Nephron progenitor cell (in vitro differentiated cells): ENCODE data around the gene FAM120B.

Source experiments
- DNase-seq: peaks from one replicate; pipeline ENCODE4 v3.0.0; 2021
- H3K27ac Mint-ChIP-seq: 2 replicates; pipeline ENCODE4 v1.8.0; 2021; ENCODE audit warnings: mild to moderate bottlenecking, moderate library complexity, mixed read lengths
- H3K27me3 Mint-ChIP-seq: 2 replicates; pipeline ENCODE4 v1.8.0; 2021; ENCODE audit warnings: mild to moderate bottlenecking, low read depth, mixed read lengths; ENCODE audit not compliant: poor library complexity
- H3K36me3 Mint-ChIP-seq: 2 replicates; pipeline ENCODE4 v1.8.0; 2021; ENCODE audit warnings: low read depth, mixed read lengths
- H3K4me1 Mint-ChIP-seq: 2 replicates; pipeline ENCODE4 v1.8.0; 2021; ENCODE audit warnings: mixed read lengths
- H3K4me3 Mint-ChIP-seq: 2 replicates; pipeline ENCODE4 v1.8.0; 2021; ENCODE audit warnings: mild to moderate bottlenecking, moderate library complexity, mixed read lengths
- H3K9me3 Mint-ChIP-seq: 2 replicates; pipeline ENCODE4 v1.8.0; 2021; ENCODE audit warnings: mild to moderate bottlenecking, moderate library complexity, mixed read lengths
- CTCF ChIP-seq: fragments of 200-600 bp; sonication (generic); IDR thresholded peaks from 2 replicates; pipeline ENCODE4 v1.5.0; 2021; ENCODE audit warnings: antibody characterized with exemption

FAM120B gene

DNA sequence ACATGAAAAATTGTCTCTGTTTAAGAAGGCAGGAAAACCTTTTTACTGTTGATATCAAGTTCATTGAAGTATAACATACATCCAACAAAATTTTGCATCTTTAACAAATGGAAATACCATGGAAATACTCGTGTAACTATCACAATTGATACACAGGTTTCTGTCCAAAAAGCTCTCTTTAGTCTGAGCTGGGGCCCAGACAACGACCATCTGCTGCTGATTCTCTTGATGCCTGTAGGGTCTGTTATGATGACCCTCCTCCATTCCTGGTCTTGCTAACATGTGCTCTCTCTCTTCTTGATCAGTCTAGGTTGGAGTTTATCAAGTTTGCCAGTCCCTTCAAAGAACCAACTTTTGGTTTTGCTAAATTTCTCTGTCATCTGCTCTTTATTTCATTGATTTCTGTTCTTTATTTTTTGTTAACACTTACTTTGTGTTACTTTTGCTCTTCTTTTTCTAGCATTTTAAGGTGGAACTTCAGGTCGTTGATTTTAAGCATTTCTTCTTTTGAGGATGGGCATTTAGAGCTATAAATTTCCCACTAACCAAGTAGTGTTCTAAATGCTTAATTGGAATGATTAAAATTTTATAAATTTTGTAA lies 129.8 kb downstream of the FAM120B start:
- no peak overlapping the region for H3K27ac Mint-ChIP-seq
- H3K9me3 Mint-ChIP-seq: peaks cover 25% of the 10 kb centered on the region
- no peaks in the 10 kb centered on the region for H3K27me3 Mint-ChIP-seq
- H3K4me1 Mint-ChIP-seq: peaks cover 87% of the 10 kb centered on the region
- peak overlapping the region; percentile 2 for H3K4me3 Mint-ChIP-seq
- H3K36me3 Mint-ChIP-seq: peaks cover 8% of the 10 kb centered on the region
- no peak for TF ChIP-seq CTCF
- DNase-seq: no peak

- Mint-ChIP-seq H3K9me3 (peaks cover 25% of the 10 kb centered on the region), H3K27me3 (peaks cover 6% of the 10 kb centered on the region), H3K36me3 (peaks cover 8% of the 10 kb centered on the region), H3K4me3 (peak overlapping the region; percentile 65), H3K27ac (peak overlapping the region; percentile 98), H3K4me1 (peaks cover 94% of the 10 kb centered on the region)
- TF ChIP-seq CTCF: no peak
- no peak for DNase-seq
Observed at GRCh38 chr6:170437719-170438401, 131.3 kb downstream of the FAM120B start.

- Mint-ChIP-seq H3K4me3 (peak overlapping the region; percentile 65), H3K4me1 (peaks cover 94% of the 10 kb centered on the region), H3K27ac (peak overlapping the region; percentile 98), H3K27me3 (peaks cover 6% of the 10 kb centered on the region), H3K36me3 (peaks cover 8% of the 10 kb centered on the region), H3K9me3 (peaks cover 25% of the 10 kb centered on the region)
- peak; percentile 89 for DNase-seq
- TF ChIP-seq CTCF: no peak
Observed at GRCh38 chr6:170438402-170438753, 131.8 kb downstream of the FAM120B start.

DNA sequence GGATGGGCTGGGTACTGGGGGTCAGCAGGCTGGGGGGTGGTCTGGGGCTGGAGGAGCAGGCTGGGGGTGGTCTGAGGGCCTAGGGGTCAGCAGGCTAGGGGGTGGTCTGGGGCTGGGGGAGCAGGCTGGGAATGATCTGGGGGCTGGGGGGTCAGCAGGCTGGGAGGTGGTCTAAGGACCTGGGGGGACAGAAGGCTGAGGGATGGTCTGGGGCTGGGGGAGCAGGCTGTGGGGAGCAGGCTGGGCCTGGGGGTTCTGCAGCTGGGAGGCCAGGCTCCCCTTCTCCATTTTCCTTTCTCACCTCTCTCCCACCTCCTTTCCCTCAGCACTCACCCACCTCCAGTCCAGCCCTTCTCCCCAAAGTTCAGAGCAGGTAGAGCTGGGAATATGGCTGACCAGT lies 132.3 kb downstream of the FAM120B start:
- Mint-ChIP-seq H3K4me3 (no peak overlapping the region), H3K36me3 (peaks cover 8% of the 10 kb centered on the region), H3K4me1 (peaks cover 92% of the 10 kb centered on the region), H3K9me3 (peaks cover 25% of the 10 kb centered on the region), H3K27ac (peak overlapping the region; percentile 81), H3K27me3 (peaks cover 6% of the 10 kb centered on the region)
- no peak for TF ChIP-seq CTCF
- no peak for DNase-seq

- no peak for DNase-seq
- peak overlapping the region; percentile 56 for H3K4me3 Mint-ChIP-seq
- H3K4me1 Mint-ChIP-seq: peaks cover 86% of the 10 kb centered on the region
- H3K27ac Mint-ChIP-seq: peak overlapping the region; percentile 84
- peaks cover 23% of the 10 kb centered on the region for H3K9me3 Mint-ChIP-seq
- H3K36me3 Mint-ChIP-seq: peaks cover 8% of the 10 kb centered on the region
- H3K27me3 Mint-ChIP-seq: peaks cover 6% of the 10 kb centered on the region
- no peak for TF ChIP-seq CTCF
Observed at GRCh38 chr6:170439366-170440361, 133.1 kb downstream of the FAM120B start.
